Measurements from ENCODE around the gene EVA1B.

Gene EVA1B

GRCh38 chr1:36322041-36322785 is 1.2 kb downstream of the EVA1B start:
- Mint-ChIP-seq H3K36me3 (ENCODE audit: insufficient read depth) (peaks cover 1% of the 10 kb centered on the region), H3K4me1 (peaks cover 26% of the 10 kb centered on the region), H3K4me3 (peak overlapping the region; percentile 64), H3K27me3 (no peaks in the 10 kb centered on the region), H3K9me3 (no peaks in the 10 kb centered on the region), H3K27ac (ENCODE audit: low read depth) (no peak overlapping the region)
- DNase-seq (ENCODE audit: low spot score in 2 of 2) (no peak), ATAC-seq (replicated peaks; ENCODE audit: extremely low read depth, poor library complexity, severe bottlenecking) (no peak)

- H3K4me3 Mint-ChIP-seq: peak overlapping the region; percentile 72
- peak; percentile 15 for ATAC-seq (replicated peaks; ENCODE audit: extremely low read depth, poor library complexity, severe bottlenecking)
- H3K9me3 Mint-ChIP-seq: no peaks in the 10 kb centered on the region
- peaks cover 1% of the 10 kb centered on the region for H3K36me3 Mint-ChIP-seq (ENCODE audit: insufficient read depth)
- H3K27me3 Mint-ChIP-seq: no peaks in the 10 kb centered on the region
- no peak for DNase-seq (ENCODE audit: low spot score in 2 of 2)
- no peak overlapping the region for H3K27ac Mint-ChIP-seq (ENCODE audit: low read depth)
- peaks cover 20% of the 10 kb centered on the region for H3K4me1 Mint-ChIP-seq
These were observed 2.1 kb downstream of the EVA1B start for GRCh38 chr1:36321119-36321951.

- peak overlapping the region; percentile 23 for H3K27ac Mint-ChIP-seq (ENCODE audit: low read depth)
These were observed 2.7 kb downstream of the EVA1B start for GRCh38 chr1:36320767-36321118.

GRCh38 chr1:36320291-36320761 is 3.1 kb downstream of the EVA1B start:
- Mint-ChIP-seq H3K4me3 (peak overlapping the region; percentile 72), H3K4me1 (peaks cover 18% of the 10 kb centered on the region), H3K9me3 (no peaks in the 10 kb centered on the region), H3K27me3 (no peaks in the 10 kb centered on the region), H3K36me3 (ENCODE audit: insufficient read depth) (peaks cover 1% of the 10 kb centered on the region), H3K27ac (ENCODE audit: low read depth) (peak overlapping the region; percentile 23)
- ATAC-seq (replicated peaks; ENCODE audit: extremely low read depth, poor library complexity, severe bottlenecking) (no peak), DNase-seq (ENCODE audit: low spot score in 2 of 2) (no peak)

More at GRCh38 chr1:36320767-36321118, 2.7 kb downstream of the EVA1B start:
- Mint-ChIP-seq H3K36me3 (ENCODE audit: insufficient read depth) (peaks cover 1% of the 10 kb centered on the region), H3K4me1 (peaks cover 18% of the 10 kb centered on the region), H3K4me3 (peak overlapping the region; percentile 72), H3K27me3 (no peaks in the 10 kb centered on the region), H3K9me3 (no peaks in the 10 kb centered on the region)
- DNase-seq (ENCODE audit: low spot score in 2 of 2): no peak
- ATAC-seq (replicated peaks; ENCODE audit: extremely low read depth, poor library complexity, severe bottlenecking): no peak

GRCh38 chr1:36309397-36309796 is 14.0 kb downstream of the EVA1B start:
- Mint-ChIP-seq H3K27ac (ENCODE audit: low read depth) (no peak overlapping the region), H3K4me1 (peaks cover 10% of the 10 kb centered on the region), H3K9me3 (no peaks in the 10 kb centered on the region), H3K27me3 (no peaks in the 10 kb centered on the region), H3K4me3 (no peak overlapping the region), H3K36me3 (ENCODE audit: insufficient read depth) (peaks cover 10% of the 10 kb centered on the region)
- ATAC-seq (replicated peaks; ENCODE audit: extremely low read depth, poor library complexity, severe bottlenecking) (no peak), DNase-seq (ENCODE audit: low spot score in 2 of 2) (no peak)

- Mint-ChIP-seq H3K4me3 (peak overlapping the region; percentile 91), H3K4me1 (peaks cover 10% of the 10 kb centered on the region), H3K27me3 (no peaks in the 10 kb centered on the region), H3K9me3 (no peaks in the 10 kb centered on the region), H3K27ac (ENCODE audit: low read depth) (peak overlapping the region; percentile 87), H3K36me3 (ENCODE audit: insufficient read depth) (peaks cover 21% of the 10 kb centered on the region)
- no peak for DNase-seq (ENCODE audit: low spot score in 2 of 2)
- ATAC-seq (replicated peaks; ENCODE audit: extremely low read depth, poor library complexity, severe bottlenecking): no peak
These were observed 15.7 kb downstream of the EVA1B start for GRCh38 chr1:36307601-36308330.

GRCh38 chr1:36306902-36307456 is 16.5 kb downstream of the EVA1B start:
- peaks cover 10% of the 10 kb centered on the region for H3K4me1 Mint-ChIP-seq
- peak; percentile 99 for ATAC-seq (replicated peaks; ENCODE audit: extremely low read depth, poor library complexity, severe bottlenecking)
- peaks cover 29% of the 10 kb centered on the region for H3K36me3 Mint-ChIP-seq (ENCODE audit: insufficient read depth)
- no peaks in the 10 kb centered on the region for H3K27me3 Mint-ChIP-seq
- DNase-seq (ENCODE audit: low spot score in 2 of 2): peak; percentile 92 to 93
- H3K27ac Mint-ChIP-seq (ENCODE audit: low read depth): peak overlapping the region; percentile 87
- no peaks in the 10 kb centered on the region for H3K9me3 Mint-ChIP-seq
- H3K4me3 Mint-ChIP-seq: peak overlapping the region; percentile 91

- Mint-ChIP-seq H3K9me3 (no peaks in the 10 kb centered on the region), H3K4me1 (peaks cover 10% of the 10 kb centered on the region)
- no peak for DNase-seq (ENCODE audit: low spot score in 2 of 2)
These were observed 17.1 kb downstream of the EVA1B start, which contains the start of gene SH3D21 for GRCh38 chr1:36306210-36306901. SH3D21 (plus strand) TSS chr1:36306368; CDS start chr1:36306421, 53 bp downstream.

GRCh38 chr1:36305915-36306209 is 17.6 kb downstream of the EVA1B start:
- ATAC-seq (replicated peaks; ENCODE audit: extremely low read depth, poor library complexity, severe bottlenecking): no peak
- Mint-ChIP-seq H3K27ac (ENCODE audit: low read depth) (peak overlapping the region; percentile 87), H3K4me3 (peak overlapping the region; percentile 91), H3K36me3 (ENCODE audit: insufficient read depth) (peaks cover 35% of the 10 kb centered on the region), H3K4me1 (peaks cover 10% of the 10 kb centered on the region), H3K27me3 (no peaks in the 10 kb centered on the region), H3K9me3 (no peaks in the 10 kb centered on the region)
- DNase-seq (ENCODE audit: low spot score in 2 of 2): no peak

More at GRCh38 chr1:36306210-36306901, 17.1 kb downstream of the EVA1B start, which contains the start of gene SH3D21:
- Mint-ChIP-seq H3K27ac (ENCODE audit: low read depth) (peak within 1 kb of the TSS; percentile 87), H3K27me3 (no peaks in the 10 kb centered on the region), H3K36me3 (ENCODE audit: insufficient read depth) (peaks cover 32% of the 10 kb centered on the region), H3K4me3 (peak within 1 kb of the TSS; percentile 91)
- ATAC-seq (replicated peaks; ENCODE audit: extremely low read depth, poor library complexity, severe bottlenecking): peak; percentile 42

GRCh38 chr1:36304970-36305914 is 18.2 kb downstream of the EVA1B start:
- Mint-ChIP-seq H3K4me1 (peaks cover 5% of the 10 kb centered on the region), H3K27me3 (no peaks in the 10 kb centered on the region), H3K4me3 (peak overlapping the region; percentile 91), H3K9me3 (no peaks in the 10 kb centered on the region), H3K36me3 (ENCODE audit: insufficient read depth) (peaks cover 40% of the 10 kb centered on the region), H3K27ac (ENCODE audit: low read depth) (peak overlapping the region; percentile 46)
- ATAC-seq (replicated peaks; ENCODE audit: extremely low read depth, poor library complexity, severe bottlenecking) (no peak), DNase-seq (ENCODE audit: low spot score in 2 of 2) (no peak)

GRCh38 chr1:36304521-36304920 is 18.9 kb downstream of the EVA1B start:
- Mint-ChIP-seq H3K4me1 (peaks cover 5% of the 10 kb centered on the region), H3K27ac (ENCODE audit: low read depth) (peak overlapping the region; percentile 46), H3K4me3 (no peak overlapping the region), H3K36me3 (ENCODE audit: insufficient read depth) (peaks cover 45% of the 10 kb centered on the region), H3K27me3 (no peaks in the 10 kb centered on the region), H3K9me3 (no peaks in the 10 kb centered on the region)
- no peak for DNase-seq (ENCODE audit: low spot score in 2 of 2)
- ATAC-seq (replicated peaks; ENCODE audit: extremely low read depth, poor library complexity, severe bottlenecking): no peak

Data from central memory CD8-positive, alpha-beta T cell (primary cell).